Mononuclear cell (primary cell): ENCODE measurements around the gene ALOX12B. TPM values are rescaled to one million over a fixed set of nuclear protein-coding genes. Genes with fewer than 3 reads are reported as not detected.
"Not testable (repeated sequence)": the region's sequence is repeated elsewhere in the genome, so short reads cannot be mapped to it uniquely, and the experiment has no call there.

Experiments used
- H3K27me3 ChIP-seq: 2 replicates; pipeline ENCODE4 v1.6.0; 2011; ENCODE audit warnings: low read length, control low read depth; ENCODE audit not compliant: insufficient read depth
- H3K4me1 ChIP-seq: 2 replicates; pipeline ENCODE4 v1.5.1; 2011; ENCODE audit warnings: mild to moderate bottlenecking, low read length, control low read depth; ENCODE audit not compliant: insufficient read depth
- H3K4me3 ChIP-seq: 2 replicates; pipeline ENCODE4 v1.5.1; 2011; ENCODE audit warnings: mild to moderate bottlenecking, low read length, moderate library complexity
- H3K9me3 ChIP-seq: 2 replicates; pipeline ENCODE4 v1.5.1; 2011; ENCODE audit warnings: low read depth, mild to moderate bottlenecking, control low read depth, low read length
- total RNA-seq: library from RNA; depleted of rRNA; stranded (reverse); fragments of >200 nt; gene quantifications from one replicate; pipeline ENCODE4 v1.2.3, GENCODE V29; 2012

ALOX12B gene
- total RNA-seq, 1 donor, result not detected

DNA sequence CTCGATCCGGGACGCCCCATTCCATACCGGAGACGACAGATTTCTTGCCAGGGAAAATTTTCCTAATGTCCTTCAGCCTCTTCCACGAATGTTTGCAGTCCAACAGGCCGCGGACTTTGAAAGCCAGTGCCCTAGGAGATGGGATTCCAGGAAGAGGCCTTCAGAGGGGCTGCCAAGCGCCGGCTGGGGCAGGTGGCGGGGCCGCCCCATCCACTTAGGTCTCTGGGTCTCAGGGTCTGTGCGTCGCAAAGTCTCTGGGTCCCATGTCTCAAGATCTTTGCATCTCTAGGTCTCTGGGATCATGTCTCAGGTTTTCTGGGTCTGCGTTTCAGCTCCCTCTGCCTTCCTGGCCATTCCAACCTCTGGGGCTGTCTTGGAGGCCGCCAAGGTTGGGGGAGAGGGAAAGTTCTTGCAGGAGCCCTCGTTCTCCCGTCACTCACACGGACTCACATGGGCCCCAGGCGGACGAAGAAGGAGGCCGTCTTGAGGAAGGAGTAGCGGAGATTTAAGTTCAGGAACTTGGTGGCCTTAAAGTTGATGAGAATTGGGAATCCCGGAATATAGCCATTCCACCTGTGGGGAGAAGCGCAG lies 7.2 kb downstream of the ALOX12B start:
- no peak overlapping the region for H3K4me3 ChIP-seq
- H3K9me3 ChIP-seq, result no peaks in the 10 kb centered on the region
- peaks cover 18% of the 10 kb centered on the region for H3K4me1 ChIP-seq
- peaks cover 3% of the 10 kb centered on the region for H3K27me3 ChIP-seq

DNA sequence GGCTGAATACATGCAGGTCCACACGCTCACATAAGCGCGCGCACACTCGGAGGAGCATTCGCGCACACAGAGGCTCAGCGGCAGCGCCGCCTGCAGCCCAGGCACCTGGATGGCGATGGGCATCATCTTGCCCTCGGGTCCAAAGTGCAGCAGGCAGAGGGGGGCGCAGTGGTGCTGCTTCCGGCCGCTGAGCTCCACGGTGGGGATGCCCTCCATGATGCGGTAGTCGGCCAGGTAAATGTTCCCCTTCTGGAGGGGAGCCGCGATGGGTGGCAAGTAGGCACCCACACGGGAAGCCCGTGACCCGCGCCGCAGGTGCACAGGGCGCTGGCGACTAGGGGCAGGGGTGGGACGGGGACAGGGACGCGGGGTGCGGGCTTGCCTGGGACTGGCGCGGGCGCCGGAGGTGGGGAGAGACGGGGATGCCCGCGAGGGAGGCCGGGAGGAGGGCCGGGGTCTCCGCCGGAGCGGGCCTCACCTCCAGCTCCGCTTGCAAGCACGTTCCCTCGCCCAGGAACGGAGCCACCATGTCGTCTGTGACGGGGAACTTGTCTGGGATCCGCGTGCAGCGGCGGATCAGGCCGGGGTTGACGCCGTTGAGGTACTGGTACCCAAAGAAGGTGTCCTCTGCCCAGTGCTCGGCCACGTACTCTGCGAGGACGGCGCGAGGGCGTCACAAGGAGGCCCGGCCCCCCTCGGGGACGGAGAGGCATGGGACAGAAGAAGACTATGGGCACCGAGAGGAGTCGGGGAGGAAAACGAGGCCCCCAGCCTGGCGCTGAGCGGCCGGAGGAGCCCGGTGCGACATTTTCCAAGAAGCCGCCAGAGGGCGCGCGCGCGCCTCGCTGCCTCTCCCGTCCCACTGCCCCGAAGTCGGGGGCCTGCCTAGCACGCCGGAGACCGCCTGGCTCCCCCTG lies 8.0 kb downstream of the ALOX12B start:
- H3K27me3 ChIP-seq, result peaks cover 10% of the 10 kb centered on the region
- H3K4me1 ChIP-seq, result peaks cover 18% of the 10 kb centered on the region
- peak overlapping the region; percentile 35 for H3K4me3 ChIP-seq
- no peaks in the 10 kb centered on the region for H3K9me3 ChIP-seq

DNA sequence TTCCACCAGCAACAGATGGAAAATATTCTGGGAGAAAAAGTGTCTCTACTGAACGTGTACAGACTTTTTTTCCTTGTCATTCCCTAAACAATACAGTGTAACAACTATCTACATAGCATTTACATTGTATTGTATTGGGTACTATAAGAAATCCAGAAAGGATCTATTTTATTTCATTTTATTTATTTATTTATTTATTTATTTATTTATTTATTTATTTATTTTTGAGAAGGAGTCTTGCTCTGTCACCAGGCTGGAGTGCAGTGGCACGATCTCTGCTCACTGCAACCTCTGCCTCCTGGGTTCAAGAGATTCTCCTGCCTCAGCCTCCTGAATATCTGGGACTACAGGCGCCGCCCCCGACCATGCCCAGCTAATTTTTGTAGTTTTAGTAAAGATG lies 9.6 kb downstream of the ALOX12B start:
- Histone ChIP-seq H3K27me3 (peaks cover 26% of the 10 kb centered on the region), H3K4me1 (peaks cover 29% of the 10 kb centered on the region)
- not testable (repeated sequence) for H3K9me3 ChIP-seq, H3K4me3 ChIP-seq

DNA sequence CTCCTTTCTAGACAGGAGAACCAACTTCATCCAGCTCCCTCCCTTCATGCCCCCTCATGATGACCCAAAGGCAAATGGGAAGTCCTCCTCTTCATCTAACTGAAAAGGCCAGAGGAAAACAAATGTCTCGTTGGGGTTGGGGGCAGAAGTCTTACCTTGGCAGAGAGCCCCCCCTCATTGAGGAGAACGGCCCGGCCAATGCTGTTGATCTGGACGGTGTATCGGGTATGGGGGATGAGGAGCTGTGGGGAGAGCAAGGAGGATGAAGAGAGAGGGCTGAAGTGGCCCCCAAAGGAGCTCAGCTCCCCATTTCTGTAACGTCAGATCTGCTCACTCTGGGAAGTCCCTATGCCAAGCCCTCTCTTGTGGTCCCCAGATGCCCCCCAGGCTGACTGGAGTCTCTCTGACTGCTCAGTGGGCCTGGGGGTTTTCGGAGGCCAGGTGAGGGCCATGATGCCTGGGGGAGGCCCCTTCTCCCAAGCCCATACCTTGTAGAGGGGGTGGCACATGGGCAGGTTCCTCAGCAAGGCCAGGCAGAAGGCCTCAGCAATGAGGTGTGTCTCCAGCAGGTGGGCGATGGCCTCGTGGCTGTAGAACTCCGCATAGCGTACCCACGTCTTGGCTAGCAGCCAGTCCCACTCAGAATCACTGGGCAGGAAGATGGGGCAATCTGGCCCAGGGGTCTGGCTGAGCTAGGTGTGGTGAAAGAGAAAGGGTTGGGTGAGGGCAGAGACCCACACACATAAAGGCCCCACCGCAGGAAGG lies 10.8 kb downstream of the ALOX12B start:
- H3K4me3 ChIP-seq, result no peak overlapping the region
- H3K27me3 ChIP-seq, result peaks cover 38% of the 10 kb centered on the region
- no peaks in the 10 kb centered on the region for H3K9me3 ChIP-seq
- peaks cover 39% of the 10 kb centered on the region for H3K4me1 ChIP-seq

DNA sequence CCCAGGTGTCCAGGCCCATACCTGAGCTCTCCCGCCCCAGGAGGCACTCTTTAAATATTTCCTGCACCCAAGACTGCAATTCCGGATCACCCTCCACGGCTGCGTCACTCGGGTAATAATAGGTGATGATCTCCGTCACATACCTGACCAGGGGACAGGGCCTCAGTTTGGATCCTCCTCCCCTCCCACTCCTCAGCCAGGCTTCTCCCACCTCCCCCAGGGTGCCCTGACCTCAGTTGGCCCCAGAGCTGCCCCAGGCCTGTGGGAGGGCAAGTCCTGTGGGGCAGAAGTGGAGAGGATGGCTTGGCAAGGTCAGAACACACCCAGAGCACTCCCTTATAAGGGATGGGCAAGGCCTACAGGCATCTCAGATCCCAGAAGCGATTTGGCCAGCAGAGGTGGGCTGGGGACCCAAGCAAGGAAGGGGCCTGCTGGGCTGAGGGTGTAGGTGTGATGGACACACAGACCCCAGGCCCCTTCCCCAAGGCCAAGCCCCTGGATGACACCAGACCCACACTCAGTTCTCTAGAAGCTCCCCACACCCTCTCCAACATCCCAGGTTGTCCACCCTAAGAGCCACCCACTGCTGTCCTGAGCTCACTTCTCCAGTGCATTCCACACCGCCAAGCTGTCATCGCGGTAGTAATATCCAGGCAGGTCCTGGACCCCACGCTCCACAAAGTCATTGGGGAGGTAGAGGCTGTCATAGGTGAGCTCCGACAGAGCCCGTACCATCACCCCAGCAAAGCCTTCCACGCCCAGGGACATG lies 11.8 kb downstream of the ALOX12B start:
- Histone ChIP-seq H3K4me1 (peaks cover 40% of the 10 kb centered on the region), H3K4me3 (no peak overlapping the region), H3K27me3 (peaks cover 47% of the 10 kb centered on the region), H3K9me3 (no peaks in the 10 kb centered on the region)

DNA sequence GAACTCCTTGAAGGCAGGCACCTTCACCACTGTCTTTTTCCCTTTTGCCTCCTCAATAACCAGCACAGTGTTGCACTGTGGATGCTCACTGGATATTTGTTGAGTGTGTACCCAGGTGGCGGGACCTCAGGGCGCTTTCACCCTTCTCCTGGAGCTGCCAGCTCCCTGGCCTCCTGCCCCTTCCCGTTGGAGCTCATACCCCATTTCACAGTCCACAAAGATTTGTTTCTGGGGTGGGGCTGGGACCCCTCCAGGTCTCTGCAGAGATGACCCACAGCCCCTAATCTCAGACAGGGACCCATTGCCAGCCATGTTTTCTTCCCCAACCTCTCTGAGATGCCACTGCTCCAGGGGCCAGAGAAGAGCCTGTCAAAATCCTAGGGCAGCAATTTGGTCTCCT lies 12.4 kb downstream of the ALOX12B start:
- Histone ChIP-seq H3K4me3 (no peak overlapping the region), H3K27me3 (peaks cover 48% of the 10 kb centered on the region), H3K9me3 (no peaks in the 10 kb centered on the region), H3K4me1 (peaks cover 42% of the 10 kb centered on the region)

DNA sequence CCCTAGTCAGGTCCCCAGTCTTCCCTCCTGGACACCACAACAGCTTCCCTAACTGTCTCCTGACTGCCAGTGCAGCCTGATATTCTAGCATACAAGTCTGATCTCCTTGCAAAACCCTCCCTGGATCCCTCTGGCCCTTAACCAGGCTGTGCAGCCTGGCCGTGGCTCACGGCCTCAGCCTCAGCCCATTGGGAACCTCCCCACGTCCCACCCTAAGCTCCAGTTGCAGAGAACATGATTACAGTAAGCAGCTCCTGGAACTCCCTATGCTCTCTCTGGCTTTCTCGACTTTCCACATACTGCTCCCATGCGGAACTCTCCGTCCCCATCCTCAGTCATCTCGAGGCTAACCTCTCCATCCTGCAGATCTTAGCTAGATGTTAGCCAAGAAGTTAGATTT lies 13.0 kb downstream of the ALOX12B start:
- no peak overlapping the region for H3K4me3 ChIP-seq
- H3K27me3 ChIP-seq, result peaks cover 48% of the 10 kb centered on the region
- no peaks in the 10 kb centered on the region for H3K9me3 ChIP-seq
- H3K4me1 ChIP-seq, result peaks cover 42% of the 10 kb centered on the region

DNA sequence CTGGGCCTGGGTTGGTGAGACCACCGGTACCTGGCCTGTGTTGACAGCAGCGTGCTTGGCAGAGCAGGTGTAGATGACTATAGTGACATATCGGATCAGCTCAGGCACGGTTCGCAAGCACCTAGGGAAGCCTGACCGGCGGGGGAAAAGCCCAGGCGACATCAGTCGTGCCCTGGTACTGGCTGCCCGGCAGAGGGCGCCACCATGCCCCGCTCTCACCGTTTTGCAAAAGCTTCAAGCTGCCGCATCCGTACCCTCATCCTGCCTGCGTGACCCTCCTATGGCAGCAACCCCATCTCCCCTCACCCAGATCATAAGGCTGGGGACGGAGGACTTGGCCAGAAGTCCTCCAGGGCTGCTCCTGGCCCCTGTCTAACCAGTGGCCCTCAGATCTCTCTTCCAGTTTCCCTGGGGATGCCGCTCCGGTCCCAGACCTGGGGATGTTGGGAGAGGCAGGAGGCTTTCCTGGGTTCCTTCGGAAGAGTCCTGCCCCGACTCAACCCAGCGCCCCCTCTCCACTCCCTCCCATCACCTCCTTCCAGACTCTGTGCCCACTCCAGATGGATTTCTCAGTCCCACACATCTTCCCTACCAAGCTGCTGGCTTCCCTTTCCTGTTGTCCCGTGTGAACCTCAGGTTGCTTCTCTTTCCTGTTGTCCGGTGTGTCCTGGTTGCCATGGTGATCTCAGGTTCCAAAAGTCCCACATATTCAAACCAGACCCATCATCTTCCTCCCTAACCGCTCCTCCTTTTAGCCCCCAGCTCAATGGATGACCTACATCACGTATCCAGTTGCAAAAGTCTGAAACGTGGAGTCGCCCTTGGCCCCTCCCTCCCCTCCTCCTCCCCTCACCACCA lies 13.7 kb downstream of the ALOX12B start:
- Histone ChIP-seq H3K27me3 (peaks cover 48% of the 10 kb centered on the region), H3K4me3 (no peak overlapping the region), H3K4me1 (peaks cover 42% of the 10 kb centered on the region), H3K9me3 (no peaks in the 10 kb centered on the region)

DNA sequence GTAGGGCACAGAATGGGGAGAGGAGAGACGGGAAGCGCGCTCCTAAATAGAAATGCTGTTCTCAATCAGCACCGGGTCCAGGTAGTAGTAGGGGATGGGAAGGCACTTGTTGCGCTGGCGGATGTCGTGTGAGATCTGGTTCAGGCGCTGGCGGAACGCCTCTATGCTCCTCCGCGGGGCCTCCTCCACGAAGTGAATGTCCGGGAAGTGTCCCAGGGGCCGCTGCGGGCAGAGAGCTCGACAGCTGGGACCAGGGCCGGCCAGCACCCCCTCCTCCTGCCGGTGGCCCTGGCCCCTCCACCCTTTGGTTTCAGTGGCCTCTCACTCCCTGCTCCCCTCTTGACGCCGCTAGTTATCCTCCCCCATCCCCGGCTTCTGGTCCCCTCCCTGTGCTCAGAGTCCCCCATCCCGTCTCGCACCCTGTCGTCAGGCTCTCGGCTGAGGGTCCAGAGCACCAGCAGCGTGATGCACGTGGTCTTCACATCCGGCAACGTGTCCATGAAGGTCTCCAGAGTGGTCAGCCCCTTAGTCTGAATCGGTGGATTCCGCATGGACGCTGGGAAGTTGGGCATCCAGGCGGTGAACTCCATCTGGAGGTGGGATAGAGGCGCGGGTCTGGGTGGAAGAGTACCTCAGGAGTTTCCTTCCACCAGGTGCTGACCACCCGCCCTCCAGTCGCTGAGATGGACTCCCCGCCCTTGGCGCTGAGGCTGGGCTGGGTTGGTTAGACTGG lies 14.6 kb downstream of the ALOX12B start:
- no peak overlapping the region for H3K4me3 ChIP-seq
- H3K4me1 ChIP-seq, result peaks cover 51% of the 10 kb centered on the region
- H3K9me3 ChIP-seq, result no peaks in the 10 kb centered on the region
- peaks cover 45% of the 10 kb centered on the region for H3K27me3 ChIP-seq

DNA sequence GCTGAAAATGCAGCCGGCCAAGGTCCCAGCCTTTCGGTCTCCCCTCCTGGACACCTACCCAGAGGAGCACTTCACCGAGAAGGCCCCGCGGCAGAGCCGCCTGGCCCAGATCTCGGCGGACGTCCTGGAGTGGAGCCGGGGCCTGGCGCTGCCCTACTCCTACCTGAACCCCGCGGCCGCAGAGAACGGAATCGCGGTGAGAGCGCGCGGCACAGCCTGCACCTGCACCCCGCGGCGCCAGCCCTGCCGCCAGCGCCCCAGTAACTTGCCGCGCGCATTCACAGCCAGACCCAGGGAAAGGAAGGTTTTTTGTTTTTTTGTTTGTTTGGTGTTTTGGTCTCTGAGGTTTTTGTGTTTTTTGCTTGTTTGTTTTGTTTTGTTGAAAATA lies 15.2 kb downstream of the ALOX12B start:
- Histone ChIP-seq H3K9me3 (no peaks in the 10 kb centered on the region), H3K4me1 (peaks cover 53% of the 10 kb centered on the region), H3K4me3 (no peak overlapping the region), H3K27me3 (peaks cover 45% of the 10 kb centered on the region)

DNA sequence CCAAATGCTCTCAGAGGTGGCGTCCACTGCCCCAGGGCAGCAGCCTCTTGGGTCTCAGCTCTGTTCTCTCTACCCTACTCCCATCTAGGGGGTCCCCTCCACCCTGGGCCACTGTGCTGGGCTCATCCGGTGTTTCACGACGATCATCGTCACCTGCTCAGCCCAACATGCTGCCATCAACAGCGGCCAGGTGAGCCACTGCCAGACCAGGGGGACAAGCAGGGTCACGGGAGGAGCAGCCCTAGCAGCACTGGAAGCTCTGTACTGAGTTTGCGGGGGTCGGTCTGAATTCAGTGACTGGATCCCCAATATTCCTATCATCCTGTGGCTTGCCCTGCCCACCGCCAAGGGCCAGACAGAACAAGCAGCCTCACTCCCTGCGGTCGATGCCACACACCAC lies 16.0 kb downstream of the ALOX12B start:
- Histone ChIP-seq H3K27me3 (peaks cover 45% of the 10 kb centered on the region), H3K4me1 (peaks cover 61% of the 10 kb centered on the region), H3K4me3 (no peak overlapping the region), H3K9me3 (no peaks in the 10 kb centered on the region)

DNA sequence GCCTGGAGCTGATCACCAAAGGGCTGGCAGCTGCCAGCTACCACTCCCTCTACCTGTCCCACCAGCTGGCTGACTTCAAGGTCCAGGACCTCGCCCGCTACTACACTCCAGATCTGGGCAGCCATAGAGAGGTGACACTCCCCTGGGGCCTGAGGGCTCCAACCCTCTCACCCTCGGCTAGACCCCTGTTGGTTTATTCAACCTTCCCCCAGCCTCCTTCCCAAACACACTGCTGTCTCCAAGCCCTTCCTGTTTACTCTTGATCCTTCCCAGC lies 18.0 kb downstream of the ALOX12B start:
- peaks cover 42% of the 10 kb centered on the region for H3K27me3 ChIP-seq
- H3K4me3 ChIP-seq, result no peak overlapping the region
- peaks cover 65% of the 10 kb centered on the region for H3K4me1 ChIP-seq
- no peaks in the 10 kb centered on the region for H3K9me3 ChIP-seq

DNA sequence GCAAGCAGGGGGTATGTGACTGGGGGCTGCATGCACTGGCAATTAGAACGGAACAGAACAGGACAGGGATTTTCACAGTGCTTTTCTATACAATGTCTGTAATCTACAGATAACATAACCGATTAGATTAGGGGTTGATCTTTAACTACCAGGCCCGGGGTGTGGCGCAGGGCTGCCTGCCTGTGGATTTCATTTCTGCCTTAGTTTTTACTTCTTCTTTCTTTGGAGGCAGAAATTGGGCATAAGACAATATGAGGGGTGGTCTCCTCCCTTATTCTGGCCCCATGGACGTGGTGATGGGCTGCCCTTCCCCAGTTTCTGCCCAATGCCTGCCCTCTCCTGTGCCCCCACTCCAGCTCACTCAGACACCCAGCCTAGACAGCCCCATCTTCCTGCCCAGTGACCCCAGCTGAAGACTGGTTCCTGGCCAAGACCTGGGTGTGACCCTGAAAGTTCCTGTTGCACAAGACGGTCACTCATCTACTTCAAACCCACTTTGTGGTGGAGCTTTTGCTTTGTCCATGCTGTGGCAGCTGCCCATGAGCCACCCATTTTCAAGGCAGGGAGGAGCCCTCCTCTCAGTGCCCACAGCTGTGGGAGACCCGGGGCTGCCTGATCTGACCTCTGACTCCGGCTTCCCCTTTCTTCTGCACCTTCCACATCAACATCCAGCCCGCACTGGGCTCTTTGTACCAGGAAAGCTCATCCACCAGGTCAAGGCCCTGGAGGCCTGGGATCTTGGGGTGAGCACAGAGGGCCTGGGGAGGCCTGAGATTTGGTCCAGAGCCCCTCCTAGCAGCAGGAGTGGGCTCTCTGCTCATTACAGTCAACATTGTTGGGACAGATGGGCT lies 18.6 kb downstream of the ALOX12B start:
- H3K4me3 ChIP-seq, result no peak overlapping the region
- H3K9me3 ChIP-seq, result no peaks in the 10 kb centered on the region
- peaks cover 37% of the 10 kb centered on the region for H3K27me3 ChIP-seq
- peaks cover 67% of the 10 kb centered on the region for H3K4me1 ChIP-seq
